Omental fat pad (tissue), 4 donors: ENCODE measurements around the gene CTDSPL. TPM values are rescaled to one million over a fixed set of nuclear protein-coding genes. Genes with fewer than 3 reads are reported as not detected.

Experiments used
- ATAC-seq: fragments of 150-250 bp; one replicate; pipeline ENCODE4 v1.9.1; 2016; ENCODE audit warnings: mild to moderate bottlenecking, moderate library complexity; ENCODE audit not compliant: low FRiP score
- DNase-seq: peaks from one replicate; pipeline ENCODE4 v3.0.0-alpha.2; 2019; ENCODE audit warnings: low spot score
- total RNA-seq, 4 donors: library from RNA; depleted of rRNA; stranded (reverse); fragments of >200 nt; gene quantifications; one replicate each; pipeline ENCODE4 v1.1.0, GENCODE V29; 2016
- TF ChIP-seq, protein P1 (sequence below), 3 donors: fragments of 450-650 bp; IDR thresholded peaks; one replicate each; pipeline ENCODE4 v1.5.1; 2016 to 2017; ENCODE audit warnings: antibody characterized with exemption in 3 of 3, mild to moderate bottlenecking in 3 of 3, moderate library complexity in 2 of 3

Gene CTDSPL
- total RNA-seq, 4 donors from 2014 or later: 23.9 to 41.8 (median 33.2) TPM

DNA sequence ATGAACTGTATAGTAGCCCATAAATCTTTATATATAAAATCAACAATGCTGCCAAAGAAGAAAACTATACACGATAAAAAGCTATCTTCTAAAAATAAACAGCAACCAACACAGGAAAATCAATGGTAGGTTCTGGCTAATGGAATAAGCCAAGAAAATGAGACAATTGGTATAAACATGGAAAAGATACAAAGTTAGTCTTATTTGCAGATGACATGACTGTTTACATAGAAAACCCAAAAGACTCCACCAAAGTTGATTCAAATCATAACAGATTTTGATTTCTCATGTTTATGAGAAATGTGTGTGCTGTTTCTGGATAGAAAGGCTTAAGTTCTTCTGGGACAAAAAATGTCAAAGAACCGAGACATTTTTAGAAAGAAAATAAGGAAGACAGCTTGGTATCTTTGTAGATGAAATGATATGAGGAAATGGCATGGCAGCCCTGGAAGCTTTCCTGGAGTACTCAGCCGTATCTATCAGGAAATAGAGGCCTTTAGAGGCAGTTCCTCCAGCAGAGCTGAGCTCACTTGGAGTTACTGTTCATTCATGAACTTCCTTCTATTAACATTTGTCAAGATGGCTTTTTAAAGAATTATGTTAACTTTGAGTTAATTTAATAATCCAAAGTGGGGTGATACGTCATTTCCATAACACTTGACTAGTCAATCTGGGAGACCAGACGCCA lies 92.2 kb downstream of the CTDSPL start:
- TF ChIP-seq, protein P1, sequence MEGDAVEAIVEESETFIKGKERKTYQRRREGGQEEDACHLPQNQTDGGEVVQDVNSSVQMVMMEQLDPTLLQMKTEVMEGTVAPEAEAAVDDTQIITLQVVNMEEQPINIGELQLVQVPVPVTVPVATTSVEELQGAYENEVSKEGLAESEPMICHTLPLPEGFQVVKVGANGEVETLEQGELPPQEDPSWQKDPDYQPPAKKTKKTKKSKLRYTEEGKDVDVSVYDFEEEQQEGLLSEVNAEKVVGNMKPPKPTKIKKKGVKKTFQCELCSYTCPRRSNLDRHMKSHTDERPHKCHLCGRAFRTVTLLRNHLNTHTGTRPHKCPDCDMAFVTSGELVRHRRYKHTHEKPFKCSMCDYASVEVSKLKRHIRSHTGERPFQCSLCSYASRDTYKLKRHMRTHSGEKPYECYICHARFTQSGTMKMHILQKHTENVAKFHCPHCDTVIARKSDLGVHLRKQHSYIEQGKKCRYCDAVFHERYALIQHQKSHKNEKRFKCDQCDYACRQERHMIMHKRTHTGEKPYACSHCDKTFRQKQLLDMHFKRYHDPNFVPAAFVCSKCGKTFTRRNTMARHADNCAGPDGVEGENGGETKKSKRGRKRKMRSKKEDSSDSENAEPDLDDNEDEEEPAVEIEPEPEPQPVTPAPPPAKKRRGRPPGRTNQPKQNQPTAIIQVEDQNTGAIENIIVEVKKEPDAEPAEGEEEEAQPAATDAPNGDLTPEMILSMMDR (IDR thresholded peaks at IDR 0.05): no peak
- ATAC-seq (no peak), DNase-seq (no peak)

DNA sequence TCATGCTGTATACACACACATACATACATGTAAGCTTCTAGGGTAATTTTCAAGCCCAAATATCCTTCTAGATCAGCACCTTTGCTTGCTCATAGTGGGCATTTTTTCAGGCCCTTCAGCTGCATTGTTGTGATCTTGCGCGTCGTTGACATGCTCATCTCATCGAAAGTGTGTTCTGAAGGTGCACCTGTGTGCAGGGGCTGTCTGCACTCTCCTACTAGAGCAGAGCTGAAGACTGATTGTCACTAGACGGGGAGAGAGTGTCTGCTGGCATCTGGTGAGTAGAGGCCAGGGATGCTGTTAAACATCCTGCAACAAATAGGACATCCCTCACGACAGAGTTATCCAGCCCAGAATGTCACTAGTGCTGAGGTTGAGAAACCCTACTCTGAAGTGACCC lies 93.2 kb downstream of the CTDSPL start:
- ATAC-seq (no peak), DNase-seq (no peak)
- TF ChIP-seq, protein P1 (IDR thresholded peaks at IDR 0.05): no peak

DNA sequence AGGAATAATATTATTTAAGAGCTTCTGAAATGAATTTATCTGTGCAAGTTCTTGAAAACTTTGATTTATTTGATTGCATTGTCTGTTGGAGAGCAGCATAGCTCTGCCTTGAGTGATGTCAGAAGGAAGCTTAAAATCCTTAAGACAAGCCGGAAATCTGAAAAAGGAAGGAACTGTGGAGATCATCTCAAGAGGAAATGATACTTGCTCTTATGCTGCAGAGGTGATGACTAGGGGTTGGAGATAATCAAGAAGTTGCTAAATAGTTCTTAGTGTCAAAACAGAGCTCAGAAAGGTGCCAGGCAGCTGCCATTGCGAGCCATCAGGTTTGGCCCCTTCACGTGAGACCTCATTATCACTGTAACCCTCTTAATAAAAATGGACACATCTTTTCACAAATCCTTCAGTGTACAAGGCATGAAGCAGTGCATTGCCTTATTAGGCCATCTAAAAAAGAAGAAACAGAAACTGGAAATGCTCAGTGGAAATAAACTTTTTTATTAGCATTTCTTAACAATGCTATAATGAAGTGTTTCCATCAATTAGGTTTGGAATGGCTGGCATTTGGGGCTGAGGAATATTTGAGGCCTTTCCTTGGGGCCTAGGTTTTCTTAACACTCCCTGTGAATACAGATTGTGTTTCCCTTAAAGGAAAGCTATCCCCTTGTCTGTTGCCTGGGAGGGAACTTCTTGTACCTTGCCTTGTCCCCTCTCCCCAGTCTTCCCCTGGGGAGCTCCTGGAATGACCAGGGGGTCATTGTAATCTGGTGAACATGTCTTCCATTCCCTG lies 94.4 kb downstream of the CTDSPL start:
- ATAC-seq (no peak), DNase-seq (no peak)
- TF ChIP-seq, protein P1 (IDR thresholded peaks at IDR 0.05): no peak

DNA sequence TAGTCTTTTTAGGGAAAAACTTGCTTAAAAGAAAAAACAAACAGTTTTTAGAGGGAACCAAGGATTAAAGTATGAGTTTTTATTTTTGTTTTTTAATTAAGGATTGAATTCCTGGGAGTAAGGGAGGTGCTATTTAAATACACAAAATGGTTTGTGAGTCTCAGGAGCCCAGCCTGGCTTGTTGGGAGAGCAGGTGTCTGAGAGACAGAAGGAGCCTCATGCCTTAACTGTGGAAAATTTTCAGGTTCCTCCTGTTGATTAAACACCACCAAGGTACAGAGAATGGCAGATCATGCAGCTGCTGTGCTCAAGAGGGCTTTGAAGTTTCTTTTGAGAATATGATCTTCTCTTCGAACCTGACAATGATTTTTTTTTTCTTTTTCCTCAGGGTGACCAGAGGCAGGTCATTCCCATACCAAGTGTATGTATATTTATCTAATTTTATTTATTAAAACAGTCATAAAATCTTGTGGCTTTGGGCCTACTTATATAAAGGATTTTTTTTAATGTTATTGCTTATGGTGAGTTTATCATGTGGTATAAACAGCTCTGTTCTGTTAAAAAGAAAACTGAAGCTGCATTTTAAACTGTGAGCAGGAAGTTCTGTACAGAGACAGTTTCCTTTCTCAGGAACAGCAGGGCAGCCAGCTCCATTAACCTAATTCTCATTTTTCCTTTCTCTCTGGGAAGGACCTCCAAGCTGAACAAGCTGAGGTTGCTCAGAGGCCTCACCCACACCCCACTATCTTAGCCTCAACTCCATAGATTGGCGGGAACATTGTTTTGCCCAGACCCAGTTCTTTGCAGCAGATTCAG lies 95.3 kb downstream of the CTDSPL start:
- DNase-seq: no peak

DNA sequence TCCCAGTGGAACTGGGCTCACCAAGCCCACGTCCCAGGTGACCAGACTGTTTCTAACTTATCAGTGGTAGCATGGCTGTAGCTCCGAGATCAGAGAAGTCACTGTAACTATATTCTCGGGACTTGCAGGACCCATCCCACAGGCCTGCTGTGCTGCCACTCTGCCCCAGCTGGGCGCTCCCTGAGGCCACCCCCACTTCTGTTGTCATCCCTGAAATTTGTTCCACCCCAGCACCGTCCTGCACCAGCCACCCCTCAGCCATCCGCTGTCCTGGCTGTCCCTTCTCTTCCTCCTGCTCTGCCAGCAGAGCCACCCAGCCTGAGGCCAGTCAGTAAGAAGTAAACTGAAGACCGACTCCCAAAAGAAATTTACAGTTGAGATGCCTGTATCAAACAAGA lies 95.9 kb downstream of the CTDSPL start:
- TF ChIP-seq, protein P1 (IDR thresholded peaks at IDR 0.05): no peak
- DNase-seq (no peak), ATAC-seq (no peak)

More for the DNA sequence above, 95.3 kb downstream of the CTDSPL start:
- ATAC-seq: no peak
- TF ChIP-seq, protein P1 (IDR thresholded peaks at IDR 0.05): no peak

DNA sequence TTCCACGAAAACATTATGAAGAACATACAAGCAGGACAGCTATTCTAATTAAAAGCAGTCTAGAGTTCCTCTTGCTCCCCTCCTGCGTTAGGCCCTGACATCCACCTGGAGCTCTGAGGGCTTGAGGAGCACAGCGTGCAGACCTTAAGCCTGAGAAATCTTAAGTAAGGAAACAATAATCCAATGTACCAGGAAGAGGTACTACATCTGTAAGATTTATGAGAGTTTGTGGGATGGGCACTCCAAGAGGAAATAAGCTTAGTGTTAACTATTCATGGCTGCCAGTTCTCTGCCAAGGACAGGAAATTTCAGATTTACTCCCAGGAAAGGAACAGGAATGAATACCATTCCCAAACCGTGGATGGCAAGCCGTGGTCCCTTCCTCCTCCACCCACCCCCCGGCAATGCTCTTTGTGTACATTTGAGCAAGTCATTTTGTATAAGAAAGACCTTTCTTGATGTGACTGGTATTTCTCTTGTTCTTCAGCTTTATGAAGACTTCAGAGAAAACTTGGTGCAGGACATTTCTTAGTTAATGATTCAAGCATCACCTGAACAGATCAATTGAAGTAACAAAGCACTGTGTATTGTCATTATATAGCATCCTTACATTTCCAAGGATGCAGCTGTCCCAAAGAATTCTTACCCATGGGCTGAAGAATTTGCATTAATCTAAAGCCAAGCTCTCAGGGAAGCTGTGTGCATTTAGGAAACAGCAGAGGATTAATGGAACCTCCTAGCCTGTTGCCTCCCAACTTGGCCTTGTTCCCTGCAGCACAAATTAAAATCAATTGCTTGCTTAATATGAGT lies 100.1 kb downstream of the CTDSPL start:
- TF ChIP-seq, protein P1 (IDR thresholded peaks at IDR 0.05): no peak
- ATAC-seq (no peak), DNase-seq (no peak)
